OCI-LY1 (cell line): ENCODE results near the gene USP47.

Experiments used
- H2AFZ ChIP-seq: fragments of 200-600 bp; sonication (generic), shearing (Covaris generic); 2 replicates; pipeline ENCODE4 v1.6.0; 2014; ENCODE audit warnings: antibody characterized with exemption, mild to moderate bottlenecking, low read length
- H3F3A ChIP-seq: fragments of 200-600 bp; sonication (generic), shearing (Covaris generic); 2 replicates; pipeline ENCODE4 v1.6.0; 2014; ENCODE audit warnings: mild to moderate bottlenecking, antibody characterized with exemption, low read length, moderate library complexity; ENCODE audit not compliant: insufficient read depth
- H3K27ac ChIP-seq: fragments of 200-600 bp; sonication (generic); 2 replicates; pipeline ENCODE4 v1.5.1; 2014; ENCODE audit warnings: low read length, mixed run types, mild to moderate bottlenecking, low read depth; ENCODE audit not compliant: poor library complexity, severe bottlenecking
- H3K27me3 ChIP-seq: fragments of 200-600 bp; sonication (generic); 2 replicates; pipeline ENCODE4 v1.6.0; 2014; ENCODE audit warnings: antibody characterized with exemption, mild to moderate bottlenecking, low read length, moderate library complexity; ENCODE audit not compliant: insufficient read depth
- H3K36me3 ChIP-seq: fragments of 200-600 bp; sonication (generic); 2 replicates; pipeline ENCODE4 v1.6.1; 2014; ENCODE audit warnings: mild to moderate bottlenecking, antibody characterized with exemption, low read length, moderate library complexity, mixed read lengths; ENCODE audit not compliant: insufficient read depth
- H3K4me1 ChIP-seq: fragments of 200-600 bp; sonication (generic); 2 replicates; pipeline ENCODE4 v1.5.1; 2014; ENCODE audit warnings: mild to moderate bottlenecking, low read length, moderate library complexity; ENCODE audit not compliant: insufficient read depth, severe bottlenecking
- H3K4me2 ChIP-seq: fragments of 200-600 bp; sonication (generic), shearing (Covaris generic); 2 replicates; pipeline ENCODE4 v1.6.1; 2014; ENCODE audit warnings: low read length
- H3K4me3 ChIP-seq: fragments of 200-600 bp; sonication (generic); 2 replicates; pipeline ENCODE4 v1.5.1; 2014; ENCODE audit warnings: low read length, low read depth, mild to moderate bottlenecking, mixed read lengths; ENCODE audit not compliant: poor library complexity, severe bottlenecking
- H3K79me2 ChIP-seq: fragments of 200-600 bp; shearing (Covaris generic); 2 replicates; pipeline ENCODE4 v1.6.1; 2016; ENCODE audit warnings: mixed run types, low read length, mixed read lengths; ENCODE audit not compliant: insufficient read depth
- H3K9ac ChIP-seq: fragments of 200-600 bp; sonication (generic), shearing (Covaris generic); 2 replicates; pipeline ENCODE4 v1.6.1; 2014; ENCODE audit warnings: mild to moderate bottlenecking, low read length, mixed read lengths
- H3K9me2 ChIP-seq: fragments of 200-600 bp; sonication (generic), shearing (Covaris generic); 2 replicates; pipeline ENCODE4 v1.6.1; 2014; ENCODE audit warnings: low read depth, mild to moderate bottlenecking, low read length, mixed read lengths
- H3K9me3 ChIP-seq: fragments of 200-600 bp; shearing (Covaris generic); 2 replicates; pipeline ENCODE4 v1.6.1; 2014; ENCODE audit warnings: low read length, mixed read lengths
- H4K20me1 ChIP-seq: fragments of 200-600 bp; sonication (generic), shearing (Covaris generic); 2 replicates; pipeline ENCODE4 v1.6.0; 2016; ENCODE audit warnings: mild to moderate bottlenecking, low read length; ENCODE audit not compliant: insufficient read depth
- CTCF ChIP-seq: fragments of 200-600 bp; sonication (generic), shearing (Covaris generic); IDR thresholded peaks from 2 replicates; pipeline ENCODE4 v1.5.1; 2017; ENCODE audit warnings: mild to moderate bottlenecking, antibody characterized with exemption, low read length, moderate library complexity, mixed read lengths
- EZH2 ChIP-seq: fragments of 200-600 bp; sonication (generic), shearing (Covaris generic); IDR thresholded peaks from 2 replicates; pipeline ENCODE4 v1.8.0; 2017; ENCODE audit warnings: borderline replicate concordance, mixed run types, mild to moderate bottlenecking, antibody characterized with exemption, low read length, moderate library complexity, mixed read lengths

USP47 gene

GRCh38 chr11:11944444-11944843 is 102.7 kb downstream of the USP47 start:
- Histone ChIP-seq H3K9me2 (no peaks in the 10 kb centered on the region), H3K9ac (no peak overlapping the region), H3K79me2 (no peaks in the 10 kb centered on the region), H2AFZ (no peak overlapping the region), H4K20me1 (no peaks in the 10 kb centered on the region), H3K27me3 (no peaks in the 10 kb centered on the region), H3K4me1 (no peaks in the 10 kb centered on the region), H3K27ac (no peak overlapping the region), H3K4me2 (no peak overlapping the region), H3F3A (no peaks in the 10 kb centered on the region), H3K9me3 (no peaks in the 10 kb centered on the region), H3K4me3 (no peak overlapping the region), H3K36me3 (peaks cover 52% of the 10 kb centered on the region; the same call in 1 of the 2 replicates)
- TF ChIP-seq EZH2 = no peak
- TF ChIP-seq CTCF = no peak

- Histone ChIP-seq H2AFZ (no peak overlapping the region), H3K9me2 (no peaks in the 10 kb centered on the region), H3K4me3 (no peak overlapping the region), H3K4me2 (no peak overlapping the region), H3F3A (no peaks in the 10 kb centered on the region), H3K9ac (no peak overlapping the region), H4K20me1 (no peaks in the 10 kb centered on the region), H3K4me1 (no peaks in the 10 kb centered on the region), H3K9me3 (no peaks in the 10 kb centered on the region), H3K27ac (no peak overlapping the region), H3K36me3 (peaks cover 60% of the 10 kb centered on the region; the same call in 1 of the 2 replicates), H3K27me3 (no peaks in the 10 kb centered on the region), H3K79me2 (no peaks in the 10 kb centered on the region)
- TF ChIP-seq CTCF = no peak
- no peak for TF ChIP-seq EZH2
These were observed 104.4 kb downstream of the USP47 start for GRCh38 chr11:11946180-11946579.

- Histone ChIP-seq H3K4me2 (no peak overlapping the region), H3K9me3 (no peaks in the 10 kb centered on the region), H3K9ac (no peak overlapping the region), H3K27me3 (no peaks in the 10 kb centered on the region), H2AFZ (no peak overlapping the region), H4K20me1 (no peaks in the 10 kb centered on the region), H3K9me2 (no peaks in the 10 kb centered on the region), H3F3A (no peaks in the 10 kb centered on the region), H3K27ac (no peak overlapping the region), H3K36me3 (peaks cover 62% of the 10 kb centered on the region; the same call in 1 of the 2 replicates), H3K4me3 (no peak overlapping the region), H3K4me1 (no peaks in the 10 kb centered on the region), H3K79me2 (no peaks in the 10 kb centered on the region)
- TF ChIP-seq EZH2 (no peak), CTCF (no peak)
These were observed 105.1 kb downstream of the USP47 start for GRCh38 chr11:11946878-11947277.
